Measurements from ENCODE around the gene TRIM3. TPM values are rescaled to one million over a fixed set of nuclear protein-coding genes. Genes with fewer than 3 reads are reported as not detected.

TRIM3 gene
- total and polyA plus RNA-seq, 2 of the 4 experiments (the other 2 are of a cell fraction): 13.8 to 22.3 TPM

- no peak overlapping the region for H3K4ac ChIP-seq (ENCODE audit: low read depth, low read length)
- in situ Hi-C loops (cut with MboI; ENCODE audit: low sequenced_read_pairs) (no loop called here), intact Hi-C loops (cut with micrococcal nuclease) (no loop called here), dilution Hi-C loops (cut with HindIII; ENCODE audit: low sequenced_read_pairs, unreplicated experiment) (no loop called here)
- no peak overlapping the region for H2BK5ac ChIP-seq (ENCODE audit: low read depth, low read length, poor library complexity, severe bottlenecking)
- no peak overlapping the region for H3K56ac ChIP-seq (ENCODE audit: extremely low read depth, insufficient read depth, low read length)
- no peak for ATAC-seq (ENCODE audit: low read depth)
- no peaks in the 10 kb centered on the region for H3K27me3 ChIP-seq (ENCODE audit: control insufficient read depth, insufficient read depth, low read length)
- no peak for DNase-seq
- H2AK5ac ChIP-seq (ENCODE audit: low read depth, low read length): no peak overlapping the region
- H2AFZ ChIP-seq (replicated peaks; ENCODE audit: low read length, poor library complexity): no peak overlapping the region
- no peak overlapping the region for H3K27ac ChIP-seq (ENCODE audit: insufficient read depth, low read length)
- H3K9me3 ChIP-seq (ENCODE audit: control insufficient read depth, insufficient read depth, low read length): no peaks in the 10 kb centered on the region
- H3K36me3 ChIP-seq (ENCODE audit: control insufficient read depth, insufficient read depth, low read length): peaks cover 18% of the 10 kb centered on the region
- H3K4me2 ChIP-seq (ENCODE audit: low read depth, low read length): no peak overlapping the region
- no peak overlapping the region for H2BK15ac ChIP-seq (ENCODE audit: low read depth, low read length)
- H3K9ac ChIP-seq (ENCODE audit: low read depth, low read length): no peak overlapping the region
- H3K9me1 ChIP-seq (ENCODE audit: insufficient read depth, low read length): peaks cover 9% of the 10 kb centered on the region; the same call in 1 of the 2 replicates
- no peak overlapping the region for H3K18ac ChIP-seq (ENCODE audit: low read depth, low read length)
- POLR2A ChIA-PET (ENCODE audit: unreplicated experiment): no interaction called here
- H3K4me3 ChIP-seq (ENCODE audit: insufficient read depth, low read depth, low read length): no peak overlapping the region
- H4K20me1 ChIP-seq (ENCODE audit: insufficient read depth, low read length): no peaks in the 10 kb centered on the region
- no peak overlapping the region for H4K5ac ChIP-seq (ENCODE audit: low read depth, low read length)
- no CpG with 5 or more reads among the region's 3 CpGs for WGBS, 2 experiments (ENCODE audit: extremely low coverage in 2 of 2, insufficient read length in 1 of 2)
- no peak overlapping the region for H2AK9ac ChIP-seq (replicated peaks; ENCODE audit: low read depth, low read length, poor library complexity)
- no peak overlapping the region for H2BK120ac ChIP-seq (ENCODE audit: low read depth, low read length)
- H3K14ac ChIP-seq (replicated peaks; ENCODE audit: low read depth, low read length): no peak overlapping the region
- H4K91ac ChIP-seq (ENCODE audit: insufficient read depth, low read depth, low read length): no peak overlapping the region
- CTCF ChIA-PET: no interaction called here
- no peak overlapping the region for H2BK20ac ChIP-seq (ENCODE audit: low read depth, low read length)
- peaks cover 0 to 3% of the 10 kb centered on the region in 2 experiments; a peak in 1 of 4 replicates for H3K79me1 ChIP-seq (ENCODE audit: low read depth in 1 of 2, low read length in 2 of 2)
- TF ChIP-seq SMC3 (IDR thresholded peaks at IDR 0.05; ENCODE audit: low read depth, low read length) (no peak), NFE2L2 (IDR thresholded peaks at IDR 0.05; ENCODE audit: low read depth, low read length) (no peak)
- H3K23ac ChIP-seq (ENCODE audit: low read depth, low read length): no peak overlapping the region
- no peak overlapping the region for H4K8ac ChIP-seq (ENCODE audit: low read depth in 2 of 2, low read length in 2 of 2)
- H3K4me1 ChIP-seq (ENCODE audit: control insufficient read depth, insufficient read depth, low read length): no peaks in the 10 kb centered on the region
- no TSS peak for BruUV-seq (replicated peaks)
Measured at GRCh38 chr11:6502382-6502781, 28.6 kb upstream of the TRIM3 start.
